GM18499 (cell line): ENCODE data around the gene KRTAP23-1.

Experiments used
- ATAC-seq: cut with Tn5 transposase; IDR thresholded peaks from one replicate; pipeline ENCODE4 v1.9.1; 2021; ENCODE audit warnings: moderate number of reproducible peaks; ENCODE audit not compliant: insufficient read depth, unreplicated experiment

The KRTAP23-1 gene

GRCh38 chr21:30348506-30348905 is at the start of gene KRTAP23-1:
KRTAP23-1 (minus strand) TSS chr21:30348606; CDS start chr21:30348606, 0 bp downstream.
- no peak for ATAC-seq

- ATAC-seq, result no peak
Measured at GRCh38 chr21:30395731-30396130, 47.3 kb upstream of the KRTAP23-1 start, which contains the start of gene KRTAP13-1. KRTAP13-1 (plus strand) TSS chr21:30396031; CDS start chr21:30396087, 56 bp downstream.

- no peak for ATAC-seq
Measured at GRCh38 chr21:30391492-30392025, 43.2 kb upstream of the KRTAP23-1 start.

GRCh38 chr21:30382201-30382600 is 33.8 kb upstream of the KRTAP23-1 start:
- no peak for ATAC-seq

GRCh38 chr21:30372139-30372770 is 23.8 kb upstream of the KRTAP23-1 start, which contains the start of gene KRTAP13-2:
KRTAP13-2 (minus strand) TSS chr21:30372271; CDS start chr21:30372213, 58 bp downstream.
- no peak for ATAC-seq

- ATAC-seq, result no peak
Measured at GRCh38 chr21:30355906-30356305, 7.5 kb upstream of the KRTAP23-1 start.

- ATAC-seq, result no peak
Measured at GRCh38 chr21:30354308-30355005, 6.1 kb upstream of the KRTAP23-1 start.

GRCh38 chr21:30351534-30351933 is 3.1 kb upstream of the KRTAP23-1 start:
- no peak for ATAC-seq

GRCh38 chr21:30349572-30349971 is 1.2 kb upstream of the KRTAP23-1 start:
- no peak for ATAC-seq

- ATAC-seq, result no peak
Measured at GRCh38 chr21:30345014-30345413, 3.4 kb downstream of the KRTAP23-1 start.

- no peak for ATAC-seq
Measured at GRCh38 chr21:30340714-30341573, 7.5 kb downstream of the KRTAP23-1 start.

- no peak for ATAC-seq
Measured at GRCh38 chr21:30338717-30339116, 9.7 kb downstream of the KRTAP23-1 start.

- ATAC-seq, result no peak
Measured at GRCh38 chr21:30337772-30338171, 10.6 kb downstream of the KRTAP23-1 start.

- ATAC-seq, result no peak
Measured at GRCh38 chr21:30337276-30337744, 11.1 kb downstream of the KRTAP23-1 start, which contains the start of gene KRTAP27-1. KRTAP27-1 (minus strand) TSS chr21:30337694; CDS start chr21:30337668, 26 bp downstream.

- ATAC-seq, result no peak
Measured at GRCh38 chr21:30336596-30336995, 11.8 kb downstream of the KRTAP23-1 start.

- ATAC-seq, result no peak
Measured at GRCh38 chr21:30333736-30334135, 14.7 kb downstream of the KRTAP23-1 start.

GRCh38 chr21:30332681-30333080 is 15.7 kb downstream of the KRTAP23-1 start:
- no peak for ATAC-seq

- no peak for ATAC-seq
Measured at GRCh38 chr21:30329203-30329875, 19.1 kb downstream of the KRTAP23-1 start.

GRCh38 chr21:30326390-30326789 is 22.0 kb downstream of the KRTAP23-1 start:
- ATAC-seq, result no peak

- no peak for ATAC-seq
Measured at GRCh38 chr21:30320215-30320614, 28.2 kb downstream of the KRTAP23-1 start, which contains the start of gene KRTAP26-1. KRTAP26-1 (minus strand) TSS chr21:30320315; CDS start chr21:30320035, 280 bp downstream.
